Thyroid gland (tissue), 4 donors: ENCODE results near the gene LIN7A. TPM values are rescaled to one million over a fixed set of nuclear protein-coding genes. Genes with fewer than 3 reads are reported as not detected.

Experiments used
- DNase-seq, 2 donors: peaks; one replicate each; pipeline ENCODE4 v3.0.0-alpha.2; 2019
- H3K27ac ChIP-seq, 3 donors: fragments of 200-600 bp; sonication (generic); 1 replicate in 2 of 3; 2 replicates in 1 of 3; pipeline ENCODE4 v1.5.1; 2016 to 2019; ENCODE audit warnings: mild to moderate bottlenecking in 1 of 3, moderate library complexity in 1 of 3
- H3K27me3 ChIP-seq: fragments of 200-600 bp; sonication (generic); one replicate; pipeline ENCODE4 v1.5.1; 2019
- H3K36me3 ChIP-seq, 2 donors: fragments of 200-600 bp; sonication (generic); one replicate each; pipeline ENCODE4 v1.5.1; 2016 to 2019
- H3K4me1 ChIP-seq, 2 donors: fragments of 200-600 bp; sonication (generic); one replicate each; pipeline ENCODE4 v1.5.1; 2017 to 2019
- H3K4me3 ChIP-seq, 3 donors: fragments of 200-600 bp; sonication (generic); replicated peaks in 1 of 3; 1 replicate in 2 of 3; 2 replicates in 1 of 3; pipeline ENCODE4 v1.5.1; 2016; ENCODE audit warnings: mild to moderate bottlenecking in 1 of 3
- H3K9me3 ChIP-seq: fragments of 200-600 bp; sonication (generic); one replicate; pipeline ENCODE4 v1.5.1; 2017
- POLR2A ChIP-seq, 2 donors: fragments of 450-650 bp; IDR thresholded peaks; one replicate each; pipeline ENCODE4 v1.6.1; 2017; ENCODE audit warnings: antibody characterized with exemption in 2 of 2, mild to moderate bottlenecking in 2 of 2, moderate library complexity in 1 of 2
- WGBS, 2 donors: methylation state at CpG; one replicate each; pipeline ENCODE4 v1.1.5; 2017; 5-methylcytosine and 5-hydroxymethylcytosine counted together
- intact Hi-C: fragments of 100-400 bp; cut with DNase I; formaldehyde crosslinking; loops from one replicate; pipeline ENCODE4 v1.15.1; 2023
- total RNA-seq, 4 donors: library from RNA; depleted of rRNA; stranded (reverse); fragments of >200 nt; gene quantifications; one replicate each; pipeline ENCODE4 v1.2.3, GENCODE V29; 2016
- TF ChIP-seq, protein P1 (sequence below), 6 experiments: fragments of 200-600 bp in 3 of 6; fragments of 450-650 bp in 3 of 6; sonication (generic) in 3 of 6; IDR thresholded peaks; one replicate each; pipeline ENCODE4 v1.5.1; 2016 to 2019; ENCODE audit warnings: antibody characterized with exemption in 6 of 6, mild to moderate bottlenecking in 2 of 6, inconsistent platforms in 1 of 6, moderate library complexity in 1 of 6

Gene LIN7A
- total RNA-seq, 4 donors from 2014 or later = 7.9 to 21.4 (median 18.4) TPM

DNA sequence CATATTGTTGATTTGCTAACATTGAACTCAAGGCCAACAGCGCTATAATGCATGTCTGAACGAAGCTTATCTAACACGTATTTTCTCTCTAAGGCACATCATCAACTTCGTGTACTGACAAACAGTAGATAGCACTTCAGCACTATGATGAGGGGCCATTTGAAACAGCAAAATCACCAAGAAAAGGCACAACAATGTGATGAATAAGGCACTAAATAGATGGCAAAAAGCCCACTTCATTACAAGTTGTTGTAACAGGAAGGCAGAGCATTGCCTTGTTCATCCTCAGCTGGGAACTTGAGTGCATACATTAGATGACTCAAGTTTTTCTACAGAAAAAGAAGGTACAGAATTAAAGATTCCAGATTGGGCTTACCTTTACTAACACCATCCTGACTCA, 75.2 kb downstream of the LIN7A start:
- no peak overlapping the region for H3K4me3 ChIP-seq
- TF ChIP-seq, protein P1, sequence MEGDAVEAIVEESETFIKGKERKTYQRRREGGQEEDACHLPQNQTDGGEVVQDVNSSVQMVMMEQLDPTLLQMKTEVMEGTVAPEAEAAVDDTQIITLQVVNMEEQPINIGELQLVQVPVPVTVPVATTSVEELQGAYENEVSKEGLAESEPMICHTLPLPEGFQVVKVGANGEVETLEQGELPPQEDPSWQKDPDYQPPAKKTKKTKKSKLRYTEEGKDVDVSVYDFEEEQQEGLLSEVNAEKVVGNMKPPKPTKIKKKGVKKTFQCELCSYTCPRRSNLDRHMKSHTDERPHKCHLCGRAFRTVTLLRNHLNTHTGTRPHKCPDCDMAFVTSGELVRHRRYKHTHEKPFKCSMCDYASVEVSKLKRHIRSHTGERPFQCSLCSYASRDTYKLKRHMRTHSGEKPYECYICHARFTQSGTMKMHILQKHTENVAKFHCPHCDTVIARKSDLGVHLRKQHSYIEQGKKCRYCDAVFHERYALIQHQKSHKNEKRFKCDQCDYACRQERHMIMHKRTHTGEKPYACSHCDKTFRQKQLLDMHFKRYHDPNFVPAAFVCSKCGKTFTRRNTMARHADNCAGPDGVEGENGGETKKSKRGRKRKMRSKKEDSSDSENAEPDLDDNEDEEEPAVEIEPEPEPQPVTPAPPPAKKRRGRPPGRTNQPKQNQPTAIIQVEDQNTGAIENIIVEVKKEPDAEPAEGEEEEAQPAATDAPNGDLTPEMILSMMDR (IDR thresholded peaks at IDR 0.05) = no peak
- no peak for TF ChIP-seq POLR2A (IDR thresholded peaks at IDR 0.05)
- H3K27me3 ChIP-seq = no peaks in the 10 kb centered on the region
- no peak overlapping the region for H3K27ac ChIP-seq
- WGBS, 2 donors = 81 to 87% methylated on average over 4 of the region's 4 CpGs
- H3K4me1 ChIP-seq = no peaks in the 10 kb centered on the region
- no peaks in the 10 kb centered on the region for H3K9me3 ChIP-seq
- intact Hi-C loops = no loop called here
- no peak for DNase-seq
- no peaks in the 10 kb centered on the region for H3K36me3 ChIP-seq

DNA sequence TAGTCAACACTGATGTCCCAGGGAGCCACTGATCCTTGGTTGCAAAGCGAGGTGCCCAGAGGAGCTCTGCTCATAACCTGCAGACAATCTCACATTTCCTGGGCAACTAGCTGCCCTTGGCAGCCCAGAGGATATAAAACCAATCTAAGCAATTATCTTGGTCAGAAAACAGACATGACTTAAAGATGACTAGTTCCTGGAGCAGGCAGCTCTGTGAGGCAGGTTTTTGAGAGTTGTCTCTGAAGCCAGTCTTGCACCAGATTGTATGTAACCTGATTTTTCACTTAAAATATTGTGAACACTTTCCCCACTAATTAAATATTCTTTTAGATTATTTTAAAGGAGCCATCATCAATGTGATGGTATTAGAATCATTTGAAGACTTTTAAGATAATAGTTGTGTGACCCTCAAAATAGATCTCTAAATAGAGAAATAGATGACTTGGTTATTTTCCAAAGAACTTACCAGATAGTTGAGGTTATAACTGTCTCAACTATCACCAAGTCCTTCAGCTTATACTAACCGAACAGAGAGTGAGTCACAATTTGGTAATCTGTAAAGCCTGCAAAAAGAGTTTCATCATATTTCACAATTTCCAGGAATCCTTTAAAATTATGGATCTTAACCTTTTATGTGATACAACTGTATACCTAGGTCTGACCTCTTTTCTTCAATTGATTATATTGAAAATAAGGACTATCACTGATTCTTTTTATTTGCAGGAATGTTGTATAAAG, 75.9 kb downstream of the LIN7A start:
- H3K27me3 ChIP-seq = no peaks in the 10 kb centered on the region
- no peaks in the 10 kb centered on the region for H3K36me3 ChIP-seq
- no peak overlapping the region for H3K4me3 ChIP-seq
- no peaks in the 10 kb centered on the region for H3K4me1 ChIP-seq
- H3K9me3 ChIP-seq = no peaks in the 10 kb centered on the region
- TF ChIP-seq, protein P1 (IDR thresholded peaks at IDR 0.05) = no peak
- TF ChIP-seq POLR2A (IDR thresholded peaks at IDR 0.05) = no peak
- H3K27ac ChIP-seq = no peak overlapping the region
- DNase-seq = no peak
- intact Hi-C loops = no loop called here
- 80 to 86% methylated on average over 2 of the region's 2 CpGs for WGBS, 2 donors

DNA sequence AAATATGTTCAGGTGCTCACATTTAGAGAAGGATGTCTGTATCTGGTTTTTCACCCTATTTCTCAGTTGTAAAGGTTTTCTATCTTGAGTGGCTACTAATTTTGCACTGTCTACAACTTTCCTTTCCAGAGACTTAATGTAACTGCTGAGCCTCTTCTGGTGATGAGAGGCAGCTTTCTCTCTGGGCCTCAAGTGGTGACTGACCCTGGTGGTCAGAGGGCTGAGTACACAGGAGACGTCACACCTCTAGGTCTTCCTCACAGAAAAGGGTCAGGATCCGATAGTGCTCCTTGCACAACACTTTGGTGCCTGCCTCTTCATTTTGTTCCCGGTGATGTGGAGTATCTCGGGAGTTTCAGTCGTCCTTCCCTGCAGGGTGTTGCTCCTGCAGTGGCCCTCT, 76.8 kb downstream of the LIN7A start:
- no peak for DNase-seq
- no peaks in the 10 kb centered on the region for H3K27me3 ChIP-seq
- H3K4me1 ChIP-seq = no peaks in the 10 kb centered on the region
- WGBS, 2 donors = 83 to 93% methylated on average over 5 of the region's 5 CpGs
- intact Hi-C loops = no loop called here
- H3K27ac ChIP-seq = no peak overlapping the region
- no peaks in the 10 kb centered on the region for H3K9me3 ChIP-seq
- H3K4me3 ChIP-seq = no peak overlapping the region
- TF ChIP-seq, protein P1 (IDR thresholded peaks at IDR 0.05) = no peak
- no peak for TF ChIP-seq POLR2A (IDR thresholded peaks at IDR 0.05)
- H3K36me3 ChIP-seq = no peaks in the 10 kb centered on the region

DNA sequence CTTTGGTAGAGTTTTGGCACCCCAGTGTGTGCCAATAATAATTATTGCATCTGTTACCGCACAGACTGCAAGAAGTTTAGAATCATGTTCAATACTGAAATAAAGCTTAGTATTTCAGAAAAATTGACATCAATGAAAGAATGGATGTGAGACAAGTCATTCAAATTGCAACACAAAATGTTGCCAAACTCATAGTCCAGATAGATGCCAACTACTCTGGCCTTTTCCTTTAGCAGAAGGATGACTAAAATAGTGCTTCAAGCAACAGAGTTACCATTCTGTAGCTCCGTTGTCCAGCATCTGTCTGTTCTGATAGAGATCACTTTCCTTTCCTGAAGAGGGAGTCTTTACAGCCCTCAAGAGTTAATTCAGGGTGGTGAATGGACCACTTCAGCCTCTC, 77.5 kb downstream of the LIN7A start:
- no peak for TF ChIP-seq POLR2A (IDR thresholded peaks at IDR 0.05)
- TF ChIP-seq, protein P1 (IDR thresholded peaks at IDR 0.05) = no peak
- no peak for DNase-seq
- 69 to 78% methylated on average over 2 of the region's 2 CpGs for WGBS, 2 donors
- no peaks in the 10 kb centered on the region for H3K4me1 ChIP-seq
- no peaks in the 10 kb centered on the region for H3K27me3 ChIP-seq
- H3K27ac ChIP-seq = no peak overlapping the region
- H3K4me3 ChIP-seq = no peak overlapping the region
- intact Hi-C loops = no loop called here
- H3K36me3 ChIP-seq = no peaks in the 10 kb centered on the region
- no peaks in the 10 kb centered on the region for H3K9me3 ChIP-seq

DNA sequence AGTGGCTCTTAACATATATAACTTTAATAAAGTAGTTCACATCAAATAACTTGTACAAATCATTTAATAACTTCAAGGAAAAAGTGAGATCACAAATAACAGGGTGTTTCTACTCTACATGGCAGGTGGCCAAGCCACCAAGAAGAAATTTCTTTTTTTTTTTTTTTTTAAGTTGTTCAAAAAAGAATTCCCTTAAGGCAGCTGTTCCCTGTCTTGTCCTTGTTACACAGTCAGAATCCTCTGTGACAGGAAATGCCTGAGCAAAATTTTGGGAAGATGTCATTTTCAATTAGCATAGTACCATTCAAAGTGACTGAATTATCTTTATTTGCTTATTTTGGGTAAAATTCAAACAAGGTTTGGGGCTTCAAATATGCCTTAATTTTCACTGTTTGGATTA, 79.4 kb downstream of the LIN7A start:
- Histone ChIP-seq H3K9me3 (no peaks in the 10 kb centered on the region), H3K36me3 (no peaks in the 10 kb centered on the region), H3K27ac (no peak overlapping the region), H3K4me1 (no peaks in the 10 kb centered on the region), H3K27me3 (no peaks in the 10 kb centered on the region), H3K4me3 (no peak overlapping the region)
- no peak for DNase-seq
- intact Hi-C loops = no loop called here
- TF ChIP-seq POLR2A (IDR thresholded peaks at IDR 0.05) = no peak
- TF ChIP-seq, protein P1 (IDR thresholded peaks at IDR 0.05) = no peak
